Activated T-cell treated with anti-CD3 and anti-CD28 coated beads, Interleukin-2, amount 50 U/mL, for 72 hours (primary cell): Measurements from ENCODE around the gene HAO1. TPM values are rescaled to one million over a fixed set of nuclear protein-coding genes. Genes with fewer than 3 reads are reported as not detected.
A peak's percentile ranks its signal among the peaks of the same experiment; 100 is the strongest.
"Not testable (repeated sequence)": the region's sequence is repeated elsewhere in the genome, so short reads cannot be mapped to it uniquely, and the experiment has no call there.

Source experiments
- ATAC-seq, 2 donors: fragments of 150-1000 bp; cut with Tn5 transposase; replicated peaks in 1 of 2; 2 replicates each; pipeline ENCODE4 v1.10.0; 2021; ENCODE audit warnings: moderate library complexity in 2 of 2, mild to moderate bottlenecking in 1 of 2
- DNase-seq, 2 donors: peaks; one replicate each; pipeline ENCODE4 v3.0.0; 2021 to 2022; ENCODE audit warnings: mixed read lengths in 1 of 2
- H3K27ac Mint-ChIP-seq: one replicate; pipeline ENCODE4 v1.8.0; 2022; ENCODE audit warnings: mild to moderate bottlenecking, moderate library complexity, mixed read lengths
- H3K27me3 Mint-ChIP-seq: one replicate; pipeline ENCODE4 v1.8.0; 2022; ENCODE audit warnings: low read depth, mixed read lengths
- H3K36me3 Mint-ChIP-seq, 2 donors: one replicate each; pipeline ENCODE4 v1.8.0; 2022; ENCODE audit warnings: mixed read lengths in 2 of 2, mild to moderate bottlenecking in 1 of 2; ENCODE audit not compliant: insufficient read depth in 2 of 2
- H3K4me1 Mint-ChIP-seq: one replicate; pipeline ENCODE4 v1.8.0; 2022; ENCODE audit warnings: low read depth, mixed read lengths
- H3K4me3 Mint-ChIP-seq, 2 donors: one replicate each; pipeline ENCODE4 v1.8.0; 2022; ENCODE audit warnings: mild to moderate bottlenecking in 2 of 2, mixed read lengths in 2 of 2, moderate library complexity in 2 of 2
- H3K9me3 Mint-ChIP-seq, 2 donors: one replicate each; pipeline ENCODE4 v1.8.0; 2022; ENCODE audit warnings: mixed read lengths in 2 of 2
- total RNA-seq, 2 donors: library from RNA; stranded (reverse); gene quantifications; one replicate each; pipeline ENCODE4 v1.2.3, GENCODE V29; 2022

Gene HAO1
- total RNA-seq, 2 donors from 2014 or later: not detected

DNA sequence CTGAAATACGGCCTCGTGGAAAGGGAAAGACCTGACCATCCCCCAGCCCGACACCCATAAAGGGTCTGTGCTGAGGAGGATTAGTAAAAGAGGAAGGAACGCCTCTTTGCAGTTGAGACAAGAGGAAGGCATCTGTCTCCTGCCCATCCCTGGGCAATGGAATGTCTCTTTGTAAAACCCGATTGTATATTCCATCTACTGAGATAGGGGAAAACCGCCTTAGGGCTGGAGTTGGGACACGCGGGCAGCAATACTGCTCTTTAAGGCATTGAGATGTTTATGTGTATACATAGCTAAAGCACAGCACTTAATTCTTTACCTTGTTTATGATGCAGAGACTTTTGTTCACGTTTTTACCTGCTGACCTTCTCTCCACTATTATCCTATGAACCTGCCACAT, 16.3 kb upstream of the HAO1 start:
- H3K27ac Mint-ChIP-seq, ATAC-seq, H3K4me1 Mint-ChIP-seq, H3K36me3 Mint-ChIP-seq, DNase-seq, H3K27me3 Mint-ChIP-seq, H3K9me3 Mint-ChIP-seq, H3K4me3 Mint-ChIP-seq: not testable (repeated sequence)

DNA sequence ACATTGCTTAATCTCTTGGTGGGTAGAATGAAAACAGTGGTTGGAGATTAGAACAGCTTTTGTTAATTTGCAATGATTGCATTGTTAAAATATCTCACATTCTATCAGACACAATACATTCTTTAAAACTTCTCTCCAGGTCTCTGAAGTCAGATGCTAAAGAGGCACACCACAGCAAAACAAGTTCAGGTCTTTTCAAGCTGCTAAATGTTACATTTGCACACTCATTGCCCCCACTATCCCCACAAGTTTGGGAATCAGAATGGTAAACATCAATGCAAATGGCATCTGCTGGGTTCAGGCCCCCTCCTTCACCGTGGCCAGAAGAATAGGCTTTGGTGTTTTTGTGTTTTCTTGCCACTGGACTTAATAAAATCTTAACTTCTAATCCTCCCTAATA, 10.1 kb upstream of the HAO1 start:
- Mint-ChIP-seq H3K27ac (no peak overlapping the region), H3K36me3 (peaks cover 0 to 4% of the 10 kb centered on the region in 2 donors)

DNA sequence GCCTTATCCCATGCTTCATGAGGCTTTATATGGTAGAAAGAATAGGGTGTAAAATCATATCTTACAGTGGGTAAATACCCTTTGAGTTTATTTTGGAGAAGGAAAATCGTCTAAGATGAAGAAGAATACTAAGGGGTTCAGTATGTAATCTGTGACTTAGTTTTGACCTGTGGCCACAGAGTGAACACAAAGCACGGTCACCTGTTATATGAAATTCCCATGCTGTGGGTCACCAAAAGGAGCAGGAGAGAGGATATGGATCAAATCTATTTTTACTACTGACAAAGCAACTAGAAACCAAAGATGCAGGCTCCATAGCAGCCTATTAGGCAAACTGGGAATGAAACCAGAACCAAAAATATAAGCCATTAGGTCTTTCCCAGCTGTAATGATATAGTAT, 3.6 kb upstream of the HAO1 start:
- Mint-ChIP-seq H3K27ac (no peak overlapping the region), H3K36me3 (no peaks in the 10 kb centered on the region), H3K4me3 (no peak overlapping the region), H3K27me3 (peaks cover 21% of the 10 kb centered on the region), H3K9me3 (peaks cover 3 to 4% of the 10 kb centered on the region in 2 donors), H3K4me1 (no peaks in the 10 kb centered on the region)
- no peak for DNase-seq
- no peak for ATAC-seq

More for the DNA sequence above, 10.1 kb upstream of the HAO1 start:
- no peaks in the 10 kb centered on the region for H3K4me1 Mint-ChIP-seq
- no peak overlapping the region for H3K4me3 Mint-ChIP-seq
- no peak for ATAC-seq
- H3K9me3 Mint-ChIP-seq: peaks cover 5% of the 10 kb centered on the region in 2 donors
- DNase-seq: no peak
- H3K27me3 Mint-ChIP-seq: no peaks in the 10 kb centered on the region

DNA sequence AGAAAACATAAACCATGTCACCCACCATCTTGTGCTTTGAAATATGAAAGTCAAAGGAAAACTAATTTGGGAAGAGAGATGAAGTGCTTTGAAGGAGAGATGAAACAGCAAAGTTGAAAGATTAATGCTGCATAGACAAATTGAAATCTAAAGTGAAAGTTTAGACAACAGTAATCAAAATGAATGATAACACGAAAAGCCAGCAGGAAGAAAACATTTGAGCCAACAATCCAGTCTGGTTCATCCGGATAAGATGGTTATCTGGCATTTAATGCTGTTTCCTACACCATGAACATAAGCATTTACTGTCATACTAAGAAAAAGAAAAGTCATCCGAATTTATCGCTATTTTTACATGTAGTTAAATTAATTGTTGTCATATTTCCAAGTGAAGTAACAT, 595 bp downstream of the HAO1 start:
- Mint-ChIP-seq H3K27me3 (peaks cover 21% of the 10 kb centered on the region), H3K4me3 (no peak overlapping the region), H3K9me3 (no peaks in the 10 kb centered on the region), H3K27ac (no peak overlapping the region), H3K36me3 (no peaks in the 10 kb centered on the region), H3K4me1 (no peaks in the 10 kb centered on the region)
- DNase-seq (no peak), ATAC-seq (no peak)

DNA sequence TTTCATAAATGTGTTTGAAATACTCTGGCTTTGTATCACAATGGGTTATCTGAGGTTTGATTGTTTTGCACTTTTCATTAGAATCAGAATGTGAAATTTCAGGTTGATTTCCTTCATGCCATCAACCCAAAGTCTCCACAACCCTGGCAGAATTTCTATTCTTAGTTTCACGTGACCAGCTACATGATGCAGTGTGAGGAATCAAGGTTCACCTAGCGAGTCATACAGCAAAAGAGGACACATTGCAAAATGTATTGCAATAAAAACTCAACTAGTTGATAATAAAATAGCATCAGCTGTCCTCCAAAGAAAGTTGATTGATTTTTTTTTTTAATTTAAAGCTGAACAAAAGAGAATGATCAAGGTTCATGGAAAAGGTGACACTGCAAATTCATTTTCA, 2.2 kb downstream of the HAO1 start:
- ATAC-seq: no peak
- H3K36me3 Mint-ChIP-seq: no peaks in the 10 kb centered on the region

DNA sequence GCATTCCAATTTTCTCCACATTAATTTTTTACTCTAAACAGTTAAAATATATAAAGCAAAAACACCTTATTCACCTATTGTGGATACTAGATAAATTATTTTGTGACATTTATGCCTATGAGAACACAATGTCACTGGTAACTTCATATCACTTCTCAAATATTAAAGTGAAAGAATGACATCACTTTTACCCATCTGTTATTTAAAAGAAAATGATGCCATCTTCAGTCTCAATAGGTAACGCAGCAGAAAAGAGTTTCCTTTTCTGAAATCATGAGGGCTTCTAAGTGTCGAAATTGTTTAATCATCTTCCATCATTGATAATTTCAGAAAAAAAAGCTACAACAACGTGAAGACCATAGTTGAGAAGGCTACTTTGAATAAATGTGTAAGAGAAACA, 2.9 kb downstream of the HAO1 start:
- no peak overlapping the region for H3K27ac Mint-ChIP-seq
- no peaks in the 10 kb centered on the region for H3K9me3 Mint-ChIP-seq
- H3K4me3 Mint-ChIP-seq: no peak overlapping the region
- ATAC-seq (no peak), DNase-seq (no peak)
- peaks cover 27% of the 10 kb centered on the region for H3K27me3 Mint-ChIP-seq
- no peaks in the 10 kb centered on the region for H3K36me3 Mint-ChIP-seq
- H3K4me1 Mint-ChIP-seq: no peaks in the 10 kb centered on the region

More for the DNA sequence above, 2.2 kb downstream of the HAO1 start:
- Mint-ChIP-seq H3K27me3 (peaks cover 27% of the 10 kb centered on the region), H3K4me3 (no peak overlapping the region), H3K27ac (no peak overlapping the region), H3K9me3 (no peaks in the 10 kb centered on the region), H3K4me1 (no peaks in the 10 kb centered on the region)
- DNase-seq: no peak

DNA sequence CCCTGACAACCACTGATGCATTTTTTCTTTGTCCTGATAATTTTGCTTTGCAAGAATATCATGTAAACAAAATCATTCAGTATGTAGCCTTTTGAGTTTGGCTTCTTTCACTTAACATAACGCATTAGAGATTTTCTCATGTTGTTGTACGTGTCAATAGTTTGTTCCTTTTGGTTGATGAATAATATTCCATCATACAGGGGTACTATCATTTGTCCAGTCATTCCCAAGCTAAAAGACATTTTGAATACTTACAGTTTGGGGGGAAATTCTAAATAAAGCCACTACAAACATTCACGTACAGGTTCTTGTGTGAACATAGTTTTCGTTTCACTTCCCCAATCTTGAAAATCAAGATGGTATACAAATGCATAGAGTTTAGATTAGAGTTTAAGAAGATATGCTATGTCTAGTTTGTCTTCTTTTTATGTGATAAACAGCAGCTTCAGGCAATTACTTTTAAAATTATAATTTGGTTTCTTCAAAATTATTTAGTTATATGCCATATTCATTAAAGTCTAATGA, 5.2 kb downstream of the HAO1 start:
- peaks cover 21% of the 10 kb centered on the region for H3K27me3 Mint-ChIP-seq
- H3K27ac Mint-ChIP-seq: no peak overlapping the region
- H3K4me1 Mint-ChIP-seq: no peaks in the 10 kb centered on the region
- no peak for DNase-seq
- no peaks in the 10 kb centered on the region for H3K36me3 Mint-ChIP-seq
- no peak for ATAC-seq
- H3K4me3 Mint-ChIP-seq: no peak overlapping the region
- H3K9me3 Mint-ChIP-seq: no peaks in the 10 kb centered on the region

DNA sequence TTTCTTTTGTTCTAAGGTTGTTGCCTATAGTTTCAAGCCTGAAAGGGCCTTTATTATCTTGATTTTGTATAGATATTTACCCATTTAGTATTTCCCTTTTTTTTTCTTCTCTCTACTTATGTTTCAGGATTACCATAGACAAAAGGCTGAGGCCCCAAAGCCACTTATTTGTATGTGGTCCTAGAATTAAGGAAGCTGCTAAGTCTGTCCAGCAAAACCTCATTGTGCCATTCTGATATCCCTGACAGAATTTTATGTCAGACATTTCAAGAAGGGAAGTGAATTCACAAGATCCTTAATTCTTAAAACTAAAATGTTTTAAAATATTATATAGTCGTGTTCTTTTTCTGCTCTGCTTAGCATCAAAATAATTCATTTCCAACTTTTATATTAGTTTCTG, 6.9 kb downstream of the HAO1 start:
- H3K4me1 Mint-ChIP-seq: no peaks in the 10 kb centered on the region
- H3K27ac Mint-ChIP-seq: no peak overlapping the region
- H3K9me3 Mint-ChIP-seq: no peaks in the 10 kb centered on the region
- DNase-seq: no peak
- H3K4me3 Mint-ChIP-seq: no peak overlapping the region
- H3K27me3 Mint-ChIP-seq: peaks cover 12% of the 10 kb centered on the region
- H3K36me3 Mint-ChIP-seq: no peaks in the 10 kb centered on the region
- no peak for ATAC-seq

DNA sequence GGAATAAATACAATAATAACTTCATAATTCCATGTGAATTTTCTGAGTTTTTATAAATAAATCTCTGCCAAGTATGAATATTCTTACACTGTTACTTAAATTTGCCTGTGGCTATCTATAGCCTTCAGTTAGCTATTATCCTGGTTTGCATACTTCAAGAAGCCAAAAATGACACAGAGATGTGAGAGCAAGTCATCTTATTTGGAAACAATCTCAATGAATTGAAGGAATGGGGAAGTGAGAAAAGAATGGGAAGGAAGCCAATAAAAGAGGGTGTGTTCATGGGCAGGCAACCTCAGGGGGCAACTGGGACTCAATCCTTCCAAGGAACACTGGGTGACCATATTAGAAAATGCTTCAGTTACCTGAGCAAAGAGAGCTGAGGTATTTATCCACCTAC, 9.9 kb downstream of the HAO1 start:
- peak overlapping the region; percentile 14 for H3K27ac Mint-ChIP-seq
- ATAC-seq: no peak
- H3K27me3 Mint-ChIP-seq: peaks cover 12% of the 10 kb centered on the region
- H3K36me3 Mint-ChIP-seq: no peaks in the 10 kb centered on the region
- H3K4me3 Mint-ChIP-seq: no peak overlapping the region
- H3K4me1 Mint-ChIP-seq: no peaks in the 10 kb centered on the region
- H3K9me3 Mint-ChIP-seq: no peaks in the 10 kb centered on the region
- DNase-seq: no peak

DNA sequence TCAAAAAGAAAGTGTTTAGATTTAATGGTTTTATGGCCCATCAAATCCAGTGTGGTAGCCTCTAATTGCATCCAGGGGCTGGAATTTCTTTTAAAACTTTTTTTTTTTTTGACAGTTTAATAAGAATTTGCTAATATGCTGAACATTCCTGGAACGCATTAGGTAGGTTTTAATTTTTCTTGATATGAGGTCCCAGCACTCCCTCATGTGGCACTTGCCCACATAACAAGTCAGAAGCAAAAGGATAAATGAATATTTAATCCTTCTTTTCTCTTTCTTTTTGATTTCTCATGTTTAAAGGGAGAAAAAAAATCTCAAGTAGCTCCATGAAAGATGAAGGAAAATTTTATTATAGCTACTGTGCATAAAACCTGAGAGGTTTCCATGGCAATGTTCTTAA, 13.5 kb downstream of the HAO1 start:
- no peaks in the 10 kb centered on the region for H3K36me3 Mint-ChIP-seq
- no peaks in the 10 kb centered on the region for H3K9me3 Mint-ChIP-seq
- no peak overlapping the region for H3K27ac Mint-ChIP-seq
- no peak overlapping the region for H3K4me3 Mint-ChIP-seq
- DNase-seq: no peak
- peaks cover 6% of the 10 kb centered on the region for H3K27me3 Mint-ChIP-seq
- no peaks in the 10 kb centered on the region for H3K4me1 Mint-ChIP-seq
- ATAC-seq: no peak

DNA sequence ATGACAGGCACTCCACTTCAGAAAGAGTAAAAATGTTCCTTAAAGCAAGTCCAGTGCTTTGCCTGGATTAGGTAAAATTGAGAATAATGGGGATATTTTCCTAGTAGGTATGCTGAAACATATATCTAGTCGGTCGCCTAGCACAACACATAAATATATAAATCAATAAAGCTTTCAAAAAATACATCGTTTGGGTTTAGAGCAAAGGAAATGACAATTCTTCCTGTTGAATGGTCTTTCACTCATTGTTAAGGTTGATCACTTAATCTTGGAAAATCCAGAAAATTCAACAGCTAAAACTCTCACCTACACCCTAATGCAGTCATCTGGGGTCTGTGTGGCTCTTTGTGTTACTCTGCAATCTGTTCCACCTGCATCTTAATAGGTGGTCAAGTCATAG, 13.9 kb downstream of the HAO1 start:
- DNase-seq (no peak), ATAC-seq (no peak)
- peaks cover 6% of the 10 kb centered on the region for H3K27me3 Mint-ChIP-seq
- H3K36me3 Mint-ChIP-seq: no peaks in the 10 kb centered on the region
- no peak overlapping the region for H3K4me3 Mint-ChIP-seq
- H3K27ac Mint-ChIP-seq: no peak overlapping the region
- H3K9me3 Mint-ChIP-seq: no peaks in the 10 kb centered on the region
- no peaks in the 10 kb centered on the region for H3K4me1 Mint-ChIP-seq

DNA sequence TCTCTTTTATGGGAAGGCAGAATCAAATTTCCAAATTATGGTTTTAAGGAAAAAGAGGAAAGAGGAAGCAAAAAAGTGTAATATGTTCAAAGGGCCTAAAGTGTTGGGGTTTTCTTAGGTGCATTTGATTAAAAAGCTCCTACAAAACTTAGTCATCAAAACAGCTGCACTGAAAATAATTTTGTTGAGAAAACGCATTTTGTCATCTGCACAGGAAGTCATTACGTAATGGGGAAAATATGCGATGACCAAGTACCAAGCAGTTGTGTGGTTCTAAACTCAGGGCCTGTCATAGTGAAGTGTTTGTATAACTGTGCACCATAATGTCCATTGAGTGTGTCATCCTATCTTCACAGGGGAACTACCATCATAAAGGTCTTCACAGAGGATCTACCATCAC, 15.6 kb downstream of the HAO1 start:
- Mint-ChIP-seq H3K9me3 (peaks cover 0 to 2% of the 10 kb centered on the region in 2 donors), H3K27me3 (peaks cover 7% of the 10 kb centered on the region), H3K4me1 (no peaks in the 10 kb centered on the region), H3K36me3 (no peaks in the 10 kb centered on the region), H3K27ac (no peak overlapping the region), H3K4me3 (no peak overlapping the region)
- ATAC-seq (peak in 1 of 2 donors; percentile 30), DNase-seq (no peak)

DNA sequence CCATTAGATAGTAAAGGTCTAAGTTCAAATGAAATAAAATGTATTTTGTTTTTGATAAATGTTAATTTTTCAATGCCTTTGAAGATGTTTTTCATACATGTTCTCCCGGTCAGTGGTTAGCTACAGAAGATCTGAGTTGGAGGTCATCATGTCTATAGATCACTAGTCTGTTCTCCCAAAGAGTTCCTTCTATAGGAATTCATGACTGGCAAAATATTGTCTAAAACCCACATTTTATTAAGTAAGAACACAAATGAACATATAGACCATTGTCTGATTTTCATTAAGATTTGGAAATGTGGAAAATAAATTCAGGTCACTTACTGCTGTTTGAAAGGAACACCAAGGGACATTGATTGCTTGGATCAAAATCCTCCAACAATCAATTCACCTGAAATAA, 23.6 kb downstream of the HAO1 start:
- no peak overlapping the region for H3K4me3 Mint-ChIP-seq
- DNase-seq (no peak), ATAC-seq (no peak)
- peaks cover 0 to 2% of the 10 kb centered on the region in 2 donors for H3K9me3 Mint-ChIP-seq
- H3K27ac Mint-ChIP-seq: no peak overlapping the region
- H3K27me3 Mint-ChIP-seq: peaks cover 7% of the 10 kb centered on the region
- H3K36me3 Mint-ChIP-seq: no peaks in the 10 kb centered on the region
- H3K4me1 Mint-ChIP-seq: no peaks in the 10 kb centered on the region

DNA sequence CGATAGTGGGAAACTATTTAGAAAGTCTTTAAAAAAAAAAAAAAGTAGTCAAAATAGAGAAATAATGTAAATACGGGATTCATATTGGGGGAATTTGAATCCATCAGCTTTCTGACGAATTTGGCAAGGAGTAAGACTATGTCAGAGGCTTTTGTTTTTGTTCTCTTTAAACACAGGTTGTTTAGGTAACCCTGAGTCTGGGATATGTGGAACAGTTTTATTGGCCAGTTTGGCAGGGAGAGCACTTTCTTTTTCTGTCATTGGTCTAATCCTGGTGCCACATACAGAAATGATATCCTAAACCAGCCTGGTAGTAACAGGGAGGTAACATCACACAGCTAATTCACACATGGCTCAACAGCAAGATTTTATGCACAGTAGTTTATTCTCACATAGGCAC, 27.7 kb downstream of the HAO1 start:
- Mint-ChIP-seq H3K4me3 (no peak overlapping the region), H3K36me3 (no peaks in the 10 kb centered on the region), H3K9me3 (no peaks in the 10 kb centered on the region), H3K27me3 (no peaks in the 10 kb centered on the region), H3K4me1 (no peaks in the 10 kb centered on the region), H3K27ac (no peak overlapping the region)
- ATAC-seq (no peak), DNase-seq (no peak)
